Cortex of kidney (tissue), 1 donor: Measurements from ENCODE around the gene ATP2A3.

Experiments used
- DNase-seq: peaks from one replicate; lab custom pipeline; 2025; lab: John Stamatoyannopoulos, UW

The ATP2A3 gene

GRCh38 chr17:3926860-3927627 is 37.2 kb downstream of the ATP2A3 start:
- no peak for DNase-seq

GRCh38 chr17:3925684-3926485 is 38.4 kb downstream of the ATP2A3 start:
- DNase-seq: no peak

GRCh38 chr17:3924512-3925350 is 39.5 kb downstream of the ATP2A3 start:
- no peak for DNase-seq

- DNase-seq: no peak
Observed at GRCh38 chr17:3923466-3924190, 40.6 kb downstream of the ATP2A3 start.

GRCh38 chr17:3922765-3923164 is 41.5 kb downstream of the ATP2A3 start:
- DNase-seq: no peak

- no peak for DNase-seq
Observed at GRCh38 chr17:3921502-3922319, 42.5 kb downstream of the ATP2A3 start.

- DNase-seq: no peak
Observed at GRCh38 chr17:3921006-3921405, 43.2 kb downstream of the ATP2A3 start.

DNA sequence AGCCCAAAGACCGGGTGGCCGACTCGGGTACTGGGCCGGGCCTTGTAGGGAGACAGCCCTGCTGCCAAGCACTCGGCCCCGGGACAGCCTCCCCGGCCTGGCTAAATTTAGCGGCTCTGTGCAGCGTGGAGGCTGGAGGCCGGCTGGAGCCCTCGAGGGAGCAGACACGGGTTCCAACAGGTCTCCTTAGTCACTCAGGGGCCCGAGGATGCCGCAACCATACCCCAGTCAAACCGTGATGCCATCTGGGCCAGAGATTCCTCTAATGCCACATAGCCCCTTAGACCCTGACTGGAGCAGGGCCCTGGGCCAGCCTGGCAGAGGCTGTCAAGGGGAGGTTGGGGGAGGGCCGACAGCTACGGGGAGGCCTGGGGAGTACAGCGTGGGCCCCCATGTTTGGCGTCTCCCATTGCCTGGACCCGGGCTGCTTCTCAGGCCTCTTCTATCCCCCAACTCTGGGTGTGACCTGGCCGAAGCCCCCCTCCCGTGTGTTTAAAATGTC is 45.1 kb downstream of the ATP2A3 start:
- DNase-seq: no peak

GRCh38 chr17:3918372-3919122 is 45.7 kb downstream of the ATP2A3 start:
- no peak for DNase-seq

GRCh38 chr17:3917391-3917931 is 46.8 kb downstream of the ATP2A3 start:
- no peak for DNase-seq

DNA sequence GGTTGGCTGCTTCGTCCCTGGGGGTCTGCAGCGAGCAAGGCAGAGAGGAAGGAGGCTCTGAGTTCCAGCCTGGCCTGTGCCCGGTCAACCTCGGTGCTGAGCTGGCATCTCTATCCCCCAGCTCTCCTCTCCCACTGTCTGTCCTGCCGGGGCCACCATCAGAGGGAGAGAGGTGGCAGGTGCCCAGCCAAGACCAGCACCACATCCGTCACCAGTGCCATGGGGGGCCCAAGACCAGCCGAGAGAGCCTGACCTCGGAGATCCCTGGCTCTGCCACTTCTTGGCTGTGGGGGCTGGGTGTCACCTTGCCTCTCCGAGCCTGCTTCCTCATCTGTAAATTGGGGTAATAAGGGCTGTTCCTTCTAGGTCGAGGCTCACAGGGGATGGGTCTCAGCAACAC is 47.4 kb downstream of the ATP2A3 start:
- no peak for DNase-seq

DNA sequence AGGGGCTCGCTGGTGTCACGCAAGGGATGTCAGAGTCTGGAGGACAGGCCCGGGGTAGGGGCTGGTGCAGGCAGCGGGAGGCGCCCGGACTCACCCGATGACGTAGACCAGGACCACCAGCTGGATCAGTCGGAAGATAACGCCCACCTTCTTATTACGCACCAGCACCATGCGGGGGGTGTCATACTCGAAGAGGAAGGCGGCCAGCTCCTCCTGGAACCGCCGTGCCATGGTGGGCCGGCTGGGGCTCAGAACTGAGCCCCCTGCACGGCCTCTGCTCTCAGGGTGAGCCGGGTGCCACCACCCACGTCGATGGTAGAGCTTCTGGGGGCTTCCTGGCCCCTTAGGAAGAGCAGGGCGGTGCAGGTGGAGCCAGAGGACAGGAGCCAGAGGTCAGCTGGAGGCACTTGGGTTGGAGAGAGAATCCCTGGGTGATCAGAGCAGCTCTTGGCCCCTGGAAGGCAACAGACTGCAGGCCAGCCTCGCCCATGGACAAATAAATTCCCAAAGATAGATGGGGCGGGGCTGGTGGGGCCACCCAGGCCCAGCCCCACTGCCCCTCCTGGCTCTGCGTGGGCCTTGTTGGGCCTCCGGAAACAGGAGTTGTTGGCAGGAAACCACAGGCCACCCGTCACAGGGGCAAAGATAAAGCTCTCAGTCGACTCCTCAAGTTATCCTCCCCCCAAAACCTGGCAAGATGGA is 48.1 kb downstream of the ATP2A3 start, which contains the start of gene P2RX1:
Gene P2RX1, minus strand, starts transcription at position 471 of the 702 bp plus-strand sequence. Its CDS starts 240 bp downstream, at position 231.
- DNase-seq: no peak

GRCh38 chr17:3915581-3915994 is 48.6 kb downstream of the ATP2A3 start:
- no peak for DNase-seq

- no peak for DNase-seq
Observed at GRCh38 chr17:3914312-3914670, 49.9 kb downstream of the ATP2A3 start.

GRCh38 chr17:3913531-3914311 is 50.5 kb downstream of the ATP2A3 start:
- no peak for DNase-seq

DNA sequence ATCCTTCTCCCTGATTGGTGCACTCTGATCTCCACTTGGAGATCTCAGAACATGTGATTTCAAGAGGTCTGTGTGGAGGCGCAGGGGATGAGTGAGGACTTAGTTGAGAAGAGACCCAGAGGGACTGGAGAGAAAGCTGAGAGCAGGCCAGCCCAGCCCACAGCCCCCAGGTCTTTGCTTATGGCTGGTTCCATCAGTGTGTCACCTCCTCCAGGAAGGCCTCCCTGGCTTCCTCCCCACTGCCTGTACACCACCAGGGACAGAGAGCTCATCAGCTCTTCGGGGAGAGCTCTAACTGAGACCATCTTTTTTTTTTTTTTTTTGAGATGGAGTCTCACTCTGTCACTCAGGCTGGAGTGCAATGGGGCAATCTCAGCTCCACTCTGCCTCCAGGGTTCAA is 51.4 kb downstream of the ATP2A3 start:
- DNase-seq: no peak

GRCh38 chr17:3911271-3912053 is 52.8 kb downstream of the ATP2A3 start:
- no peak for DNase-seq
